Esophagus (tissue), 2 donors: ENCODE measurements around the gene UMPS. TPM values are rescaled to one million over a fixed set of nuclear protein-coding genes. Genes with fewer than 3 reads are reported as not detected.

Source experiments
- H3K27ac ChIP-seq, 2 donors: one replicate each; pipeline ENCODE4 v1.5.1; 2013; ENCODE audit warnings: low read depth in 2 of 2, mild to moderate bottlenecking in 2 of 2, inconsistent platforms in 1 of 2, low read length in 1 of 2, moderate library complexity in 1 of 2
- H3K27me3 ChIP-seq, 2 donors: one replicate each; pipeline ENCODE4 v1.6.1; 2013; ENCODE audit warnings: low read length in 2 of 2, control low read depth in 1 of 2, mild to moderate bottlenecking in 1 of 2; ENCODE audit not compliant: insufficient read depth in 2 of 2, control insufficient read depth in 1 of 2
- H3K36me3 ChIP-seq, 2 donors: one replicate each; pipeline ENCODE4 v1.6.1; 2013; ENCODE audit warnings: low read length in 1 of 2; ENCODE audit not compliant: control insufficient read depth in 2 of 2, insufficient read depth in 2 of 2
- H3K4me1 ChIP-seq, 2 donors: one replicate each; pipeline ENCODE4 v1.6.1; 2013; ENCODE audit warnings: low read length in 1 of 2; ENCODE audit not compliant: control insufficient read depth in 2 of 2, insufficient read depth in 2 of 2
- H3K4me3 ChIP-seq, 2 donors: one replicate each; pipeline ENCODE4 v1.5.1; 2013; ENCODE audit warnings: low read length in 2 of 2, mild to moderate bottlenecking in 2 of 2, low read depth in 1 of 2, moderate library complexity in 1 of 2
- H3K9me3 ChIP-seq, 2 donors: one replicate each; pipeline ENCODE4 v1.6.1; 2013; ENCODE audit warnings: mild to moderate bottlenecking in 2 of 2, low read depth in 1 of 2, low read length in 1 of 2, moderate library complexity in 1 of 2; ENCODE audit not compliant: control insufficient read depth in 2 of 2, insufficient read depth in 1 of 2
- WGBS, 2 donors: extraction: QIAGEN DNeasy Blood & Tissue Kit; methylation state at CpG; one replicate each; pipeline ENCODE4 v1.1.7; 2013; 5-methylcytosine and 5-hydroxymethylcytosine counted together
- polyA plus RNA-seq, 2 donors: library from polyadenylated mRNA; stranded (reverse); fragments of 200-250 nt; gene quantifications; one replicate each; pipeline ENCODE4 v1.2.3, GENCODE V29; 2013
- donor health status: healthy with polysubstance abuse.
- donor health status: Bipolar disorder and iron deficiency.

The UMPS gene
- polyA plus RNA-seq, 2 donors = 9.9 to 26.1 TPM

- H3K36me3 ChIP-seq = peaks cover 18 to 32% of the 10 kb centered on the region in 2 donors
- H3K27me3 ChIP-seq = no peaks in the 10 kb centered on the region
- H3K9me3 ChIP-seq = no peaks in the 10 kb centered on the region
- peaks cover 2% of the 10 kb centered on the region in 2 donors for H3K4me1 ChIP-seq
- H3K4me3 ChIP-seq = no peak overlapping the region
- WGBS, 2 donors = 8 to 11% methylated on average over 15 of the region's 15 CpGs
- peak overlapping the region; percentile 2 to 26 for H3K27ac ChIP-seq
Observed at GRCh38 chr3:124761250-124761796, 31.1 kb downstream of the UMPS start.

GRCh38 chr3:124761935-124762660 lies 31.8 kb downstream of the UMPS start:
- 69 to 80% methylated on average over 6 of the region's 6 CpGs for WGBS, 2 donors
- Histone ChIP-seq H3K4me1 (peaks cover 2% of the 10 kb centered on the region in 2 donors), H3K4me3 (no peak overlapping the region), H3K9me3 (no peaks in the 10 kb centered on the region), H3K27ac (no peak overlapping the region), H3K36me3 (peaks cover 18 to 39% of the 10 kb centered on the region in 2 donors), H3K27me3 (no peaks in the 10 kb centered on the region)

GRCh38 chr3:124762661-124763011 lies 32.4 kb downstream of the UMPS start:
- H3K9me3 ChIP-seq = no peaks in the 10 kb centered on the region
- no peaks in the 10 kb centered on the region for H3K27me3 ChIP-seq
- peaks cover 18 to 43% of the 10 kb centered on the region in 2 donors for H3K36me3 ChIP-seq
- WGBS, 2 donors = 88 to 95% methylated on average over 4 of the region's 4 CpGs
- no peak overlapping the region for H3K4me3 ChIP-seq
- H3K4me1 ChIP-seq = peaks cover 2% of the 10 kb centered on the region in 2 donors
- no peak overlapping the region for H3K27ac ChIP-seq

DNA sequence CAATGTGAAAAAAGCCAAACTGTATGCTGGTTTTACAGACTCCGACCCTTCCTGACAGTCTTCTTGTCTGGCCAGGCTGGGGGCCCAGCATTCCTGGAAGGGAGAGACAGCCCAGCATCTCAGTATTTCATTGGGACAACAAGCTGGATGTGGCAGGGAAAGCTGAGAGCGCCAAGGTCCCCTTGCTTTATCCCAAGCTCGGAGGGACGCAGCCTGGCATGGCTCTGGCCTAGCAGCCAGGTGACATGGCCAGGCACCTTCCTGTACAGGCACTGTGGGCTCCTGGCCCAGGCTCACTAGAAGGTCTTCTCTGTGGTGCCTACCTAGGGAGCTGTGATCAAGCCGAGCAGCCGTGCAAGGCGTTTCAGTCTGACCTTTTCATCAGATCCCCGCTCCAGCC lies 33.0 kb downstream of the UMPS start:
- Histone ChIP-seq H3K27me3 (no peaks in the 10 kb centered on the region), H3K36me3 (peaks cover 18 to 43% of the 10 kb centered on the region in 2 donors), H3K4me1 (peaks cover 2% of the 10 kb centered on the region in 2 donors), H3K9me3 (no peaks in the 10 kb centered on the region), H3K4me3 (no peak overlapping the region), H3K27ac (no peak overlapping the region)
- 91 to 94% methylated on average over 8 of the region's 8 CpGs for WGBS, 2 donors

DNA sequence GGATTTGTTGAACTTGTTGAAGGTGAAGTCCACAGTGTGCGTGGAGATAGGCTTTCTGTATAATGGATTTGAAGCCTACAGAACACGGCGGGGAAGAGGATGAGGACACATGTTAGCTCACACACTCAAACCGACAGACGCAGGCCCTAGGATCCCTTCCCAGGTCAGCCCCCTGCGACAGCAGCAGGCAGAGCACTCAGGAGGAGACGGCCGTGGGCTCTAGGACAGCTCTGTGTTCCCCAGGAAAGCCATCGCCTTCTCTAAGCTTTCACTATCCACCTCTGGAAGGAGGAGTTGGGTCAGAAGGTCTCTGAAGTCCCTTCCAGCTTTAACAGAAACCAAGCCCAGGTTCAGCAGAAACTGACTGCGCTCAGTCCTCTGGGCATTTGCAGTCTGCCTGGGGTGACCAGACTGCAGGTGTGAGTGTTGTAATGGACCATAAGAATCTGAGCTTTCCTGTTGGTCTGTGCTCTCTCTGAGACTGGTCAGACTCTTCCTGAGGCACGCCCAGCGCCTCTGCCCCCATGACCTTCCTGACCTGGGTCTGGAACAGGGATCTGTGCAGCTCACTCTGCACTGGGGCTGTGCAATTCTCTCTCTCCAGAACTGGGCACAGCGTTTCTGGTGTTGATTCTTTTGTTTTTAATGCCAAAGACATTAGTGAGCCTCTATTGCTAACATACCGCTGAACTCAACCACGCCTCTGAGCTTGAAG lies 33.5 kb downstream of the UMPS start:
- no peaks in the 10 kb centered on the region for H3K27me3 ChIP-seq
- H3K36me3 ChIP-seq = peaks cover 18 to 45% of the 10 kb centered on the region in 2 donors
- no peak overlapping the region for H3K27ac ChIP-seq
- H3K4me1 ChIP-seq = peaks cover 2% of the 10 kb centered on the region in 2 donors
- no peaks in the 10 kb centered on the region for H3K9me3 ChIP-seq
- WGBS, 2 donors = 90 to 91% methylated on average over 15 of the region's 15 CpGs
- H3K4me3 ChIP-seq = no peak overlapping the region

GRCh38 chr3:124764746-124765145 lies 34.5 kb downstream of the UMPS start:
- Histone ChIP-seq H3K9me3 (no peaks in the 10 kb centered on the region), H3K27ac (no peak overlapping the region), H3K4me3 (no peak overlapping the region), H3K4me1 (peaks cover 2% of the 10 kb centered on the region in 2 donors), H3K36me3 (peaks cover 18 to 46% of the 10 kb centered on the region in 2 donors), H3K27me3 (no peaks in the 10 kb centered on the region)
- WGBS, 2 donors = 76 to 84% methylated on average over 5 of the region's 5 CpGs

GRCh38 chr3:124765197-124765840 lies 35.1 kb downstream of the UMPS start:
- 83 to 86% methylated on average over 5 of the region's 5 CpGs for WGBS, 2 donors

GRCh38 chr3:124766113-124767095 lies 36.2 kb downstream of the UMPS start:
- peaks cover 2 to 6% of the 10 kb centered on the region in 2 donors for H3K4me1 ChIP-seq
- no peak overlapping the region for H3K27ac ChIP-seq
- WGBS, 2 donors = 87 to 94% methylated on average over 16 of the region's 16 CpGs
- H3K36me3 ChIP-seq = peaks cover 18 to 46% of the 10 kb centered on the region in 2 donors
- H3K9me3 ChIP-seq = no peaks in the 10 kb centered on the region
- no peaks in the 10 kb centered on the region for H3K27me3 ChIP-seq
- no peak overlapping the region for H3K4me3 ChIP-seq

More at GRCh38 chr3:124765197-124765840, 35.1 kb downstream of the UMPS start:
- H3K27me3 ChIP-seq = no peaks in the 10 kb centered on the region
- H3K4me1 ChIP-seq = peaks cover 2 to 6% of the 10 kb centered on the region in 2 donors
- peaks cover 18 to 46% of the 10 kb centered on the region in 2 donors for H3K36me3 ChIP-seq
- H3K4me3 ChIP-seq = no peak overlapping the region
- no peak overlapping the region for H3K27ac ChIP-seq
- no peaks in the 10 kb centered on the region for H3K9me3 ChIP-seq
